Vagina (tissue), 2 donors: ENCODE measurements around the gene EID1. TPM values are rescaled to one million over a fixed set of nuclear protein-coding genes. Genes with fewer than 3 reads are reported as not detected.

ENCODE experiments used
- DNase-seq, 2 donors: peaks; one replicate each; pipeline ENCODE4 v3.0.0-alpha.2; 2017; ENCODE audit errors: extremely low spot score in 2 of 2
- H3K27ac ChIP-seq: fragments of 200-600 bp; sonication (generic); one replicate; pipeline ENCODE4 v1.5.1; 2019
- H3K27me3 ChIP-seq: fragments of 200-600 bp; sonication (generic); one replicate; pipeline ENCODE4 v1.5.1; 2019
- H3K36me3 ChIP-seq, 2 donors: fragments of 200-600 bp; sonication (generic); one replicate each; pipeline ENCODE4 v1.5.1; 2017 to 2019
- H3K4me1 ChIP-seq: fragments of 200-600 bp; sonication (generic); one replicate; pipeline ENCODE4 v1.5.1; 2019
- H3K4me3 ChIP-seq, 2 donors: fragments of 200-600 bp; sonication (generic); 1 replicate in 1 of 2; 2 replicates in 1 of 2; pipeline ENCODE4 v1.5.1; 2016 to 2019
- H3K9me3 ChIP-seq: fragments of 200-600 bp; sonication (generic); one replicate; pipeline ENCODE4 v1.5.1; 2019
- POLR2A ChIP-seq, 2 donors: fragments of 450-650 bp; IDR thresholded peaks; one replicate each; pipeline ENCODE4 v1.6.1; 2017; ENCODE audit warnings: antibody characterized with exemption in 2 of 2, mild to moderate bottlenecking in 2 of 2, moderate library complexity in 2 of 2
- POLR2AphosphoS5 ChIP-seq, 2 donors: sonication (generic); formaldehyde crosslinking; IDR thresholded peaks; one replicate each; pipeline ENCODE4 v1.9.0; 2017; ENCODE audit warnings: antibody characterized with exemption in 2 of 2, mild to moderate bottlenecking in 2 of 2, low read depth in 1 of 2; ENCODE audit not compliant: insufficient read depth in 1 of 2
- intact Hi-C: fragments of 100-400 bp; cut with DNase I; formaldehyde crosslinking; loops from one replicate; pipeline ENCODE4 v1.15.1; 2023
- total RNA-seq: library from RNA; depleted of rRNA; stranded (reverse); fragments of >200 nt; gene quantifications from one replicate; pipeline ENCODE4 v1.2.3, GENCODE V29; 2016
- TF ChIP-seq, protein P1 (sequence below), 3 experiments: fragments of 450-650 bp in 2 of 3; fragments of 200-600 bp in 1 of 3; sonication (generic) in 1 of 3; IDR thresholded peaks; one replicate each; pipeline ENCODE4 v1.5.1; 2017 to 2019; ENCODE audit warnings: antibody characterized with exemption in 3 of 3, mild to moderate bottlenecking in 2 of 3, moderate library complexity in 2 of 3

The EID1 gene
- total RNA-seq, 1 donor from 2014 or later: 175 TPM

DNA sequence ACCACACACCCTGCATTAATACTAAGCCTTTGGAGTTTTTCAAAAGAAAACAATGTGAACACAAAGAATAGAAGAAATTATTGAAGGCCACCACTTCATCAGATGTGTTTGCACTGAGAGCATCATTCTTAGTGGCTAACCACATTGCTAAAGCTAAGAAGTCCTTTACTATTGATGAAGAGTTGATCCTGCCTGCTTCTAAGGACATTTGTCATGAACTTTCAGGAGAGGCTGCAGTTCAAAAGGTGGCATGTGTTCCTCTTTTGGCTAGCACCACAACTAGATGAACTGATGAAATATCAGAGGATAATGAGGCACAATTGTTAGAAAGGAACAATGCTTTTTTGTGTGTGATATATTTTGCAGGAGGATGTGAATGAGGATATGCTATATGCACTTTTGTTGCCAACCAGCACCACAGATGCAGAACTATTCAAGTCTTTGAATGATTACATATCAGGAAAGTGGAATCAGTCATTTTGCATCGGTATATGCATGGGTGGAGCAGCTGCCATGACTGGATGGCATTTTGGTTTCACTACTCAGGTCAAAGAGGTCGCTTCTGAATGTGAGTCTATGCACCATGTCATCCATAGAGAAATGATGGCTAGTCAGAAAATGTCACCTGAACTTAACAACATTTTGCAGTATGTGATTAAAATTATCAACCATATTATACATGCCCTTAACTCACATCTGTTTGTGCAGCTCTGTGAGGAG is 2.5 kb upstream of the EID1 start:
- Histone ChIP-seq H3K27ac (no peak overlapping the region), H3K9me3 (no peaks in the 10 kb centered on the region), H3K27me3 (no peaks in the 10 kb centered on the region), H3K36me3 (no peaks in the 10 kb centered on the region), H3K4me3 (no peak overlapping the region), H3K4me1 (peaks cover 19% of the 10 kb centered on the region)
- DNase-seq: no peak
- TF ChIP-seq POLR2AphosphoS5 (IDR thresholded peaks at IDR 0.05; ENCODE audit: insufficient read depth in 1 of 2, low read depth in 1 of 2) (no peak), POLR2A (IDR thresholded peaks at IDR 0.05) (no peak)
- TF ChIP-seq, protein P1, sequence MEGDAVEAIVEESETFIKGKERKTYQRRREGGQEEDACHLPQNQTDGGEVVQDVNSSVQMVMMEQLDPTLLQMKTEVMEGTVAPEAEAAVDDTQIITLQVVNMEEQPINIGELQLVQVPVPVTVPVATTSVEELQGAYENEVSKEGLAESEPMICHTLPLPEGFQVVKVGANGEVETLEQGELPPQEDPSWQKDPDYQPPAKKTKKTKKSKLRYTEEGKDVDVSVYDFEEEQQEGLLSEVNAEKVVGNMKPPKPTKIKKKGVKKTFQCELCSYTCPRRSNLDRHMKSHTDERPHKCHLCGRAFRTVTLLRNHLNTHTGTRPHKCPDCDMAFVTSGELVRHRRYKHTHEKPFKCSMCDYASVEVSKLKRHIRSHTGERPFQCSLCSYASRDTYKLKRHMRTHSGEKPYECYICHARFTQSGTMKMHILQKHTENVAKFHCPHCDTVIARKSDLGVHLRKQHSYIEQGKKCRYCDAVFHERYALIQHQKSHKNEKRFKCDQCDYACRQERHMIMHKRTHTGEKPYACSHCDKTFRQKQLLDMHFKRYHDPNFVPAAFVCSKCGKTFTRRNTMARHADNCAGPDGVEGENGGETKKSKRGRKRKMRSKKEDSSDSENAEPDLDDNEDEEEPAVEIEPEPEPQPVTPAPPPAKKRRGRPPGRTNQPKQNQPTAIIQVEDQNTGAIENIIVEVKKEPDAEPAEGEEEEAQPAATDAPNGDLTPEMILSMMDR (IDR thresholded peaks at IDR 0.05): no peak
- intact Hi-C loops: no loop called here

DNA sequence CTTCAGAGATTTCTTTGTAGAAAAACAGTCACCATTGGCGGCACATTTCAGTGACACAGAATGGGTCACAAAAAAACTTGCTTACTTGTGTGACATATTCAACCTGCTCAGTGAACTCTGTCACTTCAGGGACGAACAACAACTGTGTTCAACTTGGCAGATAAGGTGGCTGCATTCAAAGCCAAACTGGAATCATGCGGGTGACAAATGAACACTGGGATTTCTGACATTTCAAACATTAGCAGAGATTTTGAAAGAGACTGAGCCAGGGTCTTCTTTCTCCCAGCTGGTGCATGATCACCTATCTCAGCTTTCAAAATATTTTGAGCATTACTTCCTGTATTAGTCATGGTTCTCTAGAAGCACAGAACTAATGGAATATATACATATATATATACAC is 1.9 kb upstream of the EID1 start:
- TF ChIP-seq POLR2AphosphoS5 (IDR thresholded peaks at IDR 0.05; ENCODE audit: insufficient read depth in 1 of 2, low read depth in 1 of 2) (no peak), POLR2A (IDR thresholded peaks at IDR 0.05) (no peak)
- TF ChIP-seq, protein P1 (IDR thresholded peaks at IDR 0.05): no peak
- DNase-seq: no peak
- Histone ChIP-seq H3K36me3 (no peaks in the 10 kb centered on the region), H3K27ac (no peak overlapping the region), H3K9me3 (no peaks in the 10 kb centered on the region), H3K27me3 (no peaks in the 10 kb centered on the region), H3K4me3 (no peak overlapping the region), H3K4me1 (peaks cover 22% of the 10 kb centered on the region)
- intact Hi-C loops: no loop called here

DNA sequence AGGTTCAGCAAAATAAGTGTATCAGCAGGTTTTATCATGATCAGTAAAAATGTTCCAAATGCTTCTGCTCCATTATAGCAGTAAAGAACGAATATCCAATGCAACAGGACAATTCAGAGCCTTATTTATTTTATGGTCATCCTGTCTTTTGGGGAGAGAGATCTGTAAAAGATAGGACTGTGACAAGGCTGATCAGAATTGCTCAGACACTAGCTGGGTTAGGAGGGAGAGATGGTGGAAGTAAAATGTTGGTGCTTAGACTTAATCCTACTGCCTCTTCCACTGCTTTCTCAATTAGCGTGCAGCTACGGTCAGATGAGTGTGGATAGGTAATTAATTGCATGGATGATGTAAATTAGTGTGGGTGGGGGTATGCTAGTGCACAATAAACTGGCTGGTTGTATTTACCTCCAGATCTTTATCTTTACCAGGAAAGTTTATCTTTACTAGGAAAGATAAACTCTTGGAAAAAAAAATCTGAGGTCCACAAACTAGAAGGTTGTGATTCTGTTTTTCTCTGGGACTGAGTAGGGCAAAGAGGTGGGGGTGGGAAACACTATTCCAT is 2.2 kb downstream of the EID1 start:
- no peaks in the 10 kb centered on the region for H3K27me3 ChIP-seq
- DNase-seq: no peak
- intact Hi-C loops: no loop called here
- H3K36me3 ChIP-seq: no peaks in the 10 kb centered on the region
- H3K9me3 ChIP-seq: no peaks in the 10 kb centered on the region
- H3K4me1 ChIP-seq: peaks cover 22% of the 10 kb centered on the region
- no peak overlapping the region for H3K27ac ChIP-seq
- TF ChIP-seq POLR2AphosphoS5 (IDR thresholded peaks at IDR 0.05; ENCODE audit: insufficient read depth in 1 of 2, low read depth in 1 of 2) (no peak), POLR2A (IDR thresholded peaks at IDR 0.05) (no peak)
- TF ChIP-seq, protein P1 (IDR thresholded peaks at IDR 0.05): no peak
- H3K4me3 ChIP-seq: no peak overlapping the region

DNA sequence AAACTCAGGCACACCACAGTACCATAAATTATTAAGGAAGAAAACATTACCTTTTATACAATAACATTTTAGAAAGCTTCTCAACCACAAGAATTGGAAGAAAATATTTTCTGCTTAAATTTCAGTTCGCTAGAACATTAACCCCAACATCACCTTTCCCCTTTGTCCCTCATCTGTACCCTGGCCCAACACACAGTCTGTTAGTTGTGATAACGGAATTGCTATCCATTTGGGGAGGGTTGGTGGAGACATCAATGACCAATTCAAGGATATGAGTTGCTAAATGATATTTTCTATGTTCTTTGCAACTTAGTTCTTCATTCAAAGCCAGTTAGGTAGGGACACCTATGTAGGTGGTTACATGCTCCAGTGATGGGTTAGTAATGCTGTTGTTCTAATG is 5.8 kb downstream of the EID1 start:
- TF ChIP-seq, protein P1 (IDR thresholded peaks at IDR 0.05): no peak
- no peak for TF ChIP-seq POLR2A (IDR thresholded peaks at IDR 0.05)
- no peak for TF ChIP-seq POLR2AphosphoS5 (IDR thresholded peaks at IDR 0.05; ENCODE audit: insufficient read depth in 1 of 2, low read depth in 1 of 2)
- intact Hi-C loops: no loop called here
- Histone ChIP-seq H3K36me3 (no peaks in the 10 kb centered on the region), H3K4me1 (peaks cover 20% of the 10 kb centered on the region), H3K4me3 (no peak overlapping the region), H3K9me3 (no peaks in the 10 kb centered on the region), H3K27me3 (no peaks in the 10 kb centered on the region), H3K27ac (no peak overlapping the region)
- no peak for DNase-seq

GRCh38 chr15:48887144-48887543 is 9.2 kb downstream of the EID1 start:
- no peak for DNase-seq
- H3K27ac ChIP-seq: no peak overlapping the region
- no peak for TF ChIP-seq POLR2AphosphoS5 (IDR thresholded peaks at IDR 0.05; ENCODE audit: insufficient read depth in 1 of 2, low read depth in 1 of 2)
- no peak for TF ChIP-seq POLR2A (IDR thresholded peaks at IDR 0.05)
- no peak overlapping the region for H3K4me3 ChIP-seq
- intact Hi-C loops: no loop called here
- H3K9me3 ChIP-seq: no peaks in the 10 kb centered on the region
- H3K36me3 ChIP-seq: no peaks in the 10 kb centered on the region
- H3K27me3 ChIP-seq: no peaks in the 10 kb centered on the region
- H3K4me1 ChIP-seq: no peaks in the 10 kb centered on the region
